Gastrocnemius medialis (tissue), 4 donors: Measurements from ENCODE around the gene CSNK2B.

Experiments used
- POLR2A ChIP-seq, 2 donors: fragments of 450-650 bp; IDR thresholded peaks; one replicate each; pipeline ENCODE4 v1.6.1; 2017; ENCODE audit warnings: antibody characterized with exemption in 2 of 2, mild to moderate bottlenecking in 2 of 2, moderate library complexity in 2 of 2
- TF ChIP-seq, protein P1 (sequence below), 5 experiments: fragments of 450-650 bp in 3 of 5; fragments of 200-600 bp in 2 of 5; sonication (generic) in 2 of 5; IDR thresholded peaks in 4 of 5; conservative IDR thresholded peaks in 1 of 5; 1 replicate in 4 of 5; 2 replicates in 1 of 5; pipeline ENCODE4 v1.5.1; 2016 to 2019; ENCODE audit warnings: antibody characterized with exemption in 5 of 5, mild to moderate bottlenecking in 3 of 5, moderate library complexity in 3 of 5

DNA sequence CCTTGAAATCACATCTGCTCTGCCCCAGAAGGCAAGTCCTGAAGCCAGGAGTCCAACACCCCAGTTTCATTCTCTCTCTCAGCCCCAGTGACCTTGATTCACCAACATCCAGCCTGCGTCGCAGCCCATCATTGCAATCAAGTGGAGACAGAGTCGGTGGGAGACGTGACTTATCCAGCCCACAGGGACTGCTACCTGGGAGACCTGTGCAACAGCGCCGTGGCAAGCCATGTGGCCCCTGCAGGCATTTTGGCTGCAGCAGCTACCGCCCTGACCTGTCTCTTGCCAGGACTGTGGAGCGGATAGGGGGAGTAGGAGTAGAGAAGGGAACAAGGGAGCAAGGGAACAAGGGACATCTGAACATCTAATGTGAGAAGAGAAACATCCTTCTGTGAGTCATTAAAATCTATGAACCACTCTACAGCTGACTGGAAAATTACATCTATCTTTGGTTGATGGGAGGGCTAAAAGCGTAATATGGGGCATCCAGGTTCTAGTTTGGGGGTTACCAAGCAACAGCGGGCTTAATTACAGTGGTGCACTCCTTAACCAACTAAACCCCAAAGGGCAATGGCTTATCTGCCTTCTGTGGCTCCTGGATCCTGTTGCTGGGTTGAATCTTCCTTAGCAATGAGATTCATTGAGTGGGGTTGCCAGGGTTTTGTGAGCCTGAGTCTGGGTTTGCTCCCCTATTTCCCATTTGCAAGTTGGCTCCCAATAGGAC is 51.8 kb downstream of the CSNK2B start:
- TF ChIP-seq, protein P1, sequence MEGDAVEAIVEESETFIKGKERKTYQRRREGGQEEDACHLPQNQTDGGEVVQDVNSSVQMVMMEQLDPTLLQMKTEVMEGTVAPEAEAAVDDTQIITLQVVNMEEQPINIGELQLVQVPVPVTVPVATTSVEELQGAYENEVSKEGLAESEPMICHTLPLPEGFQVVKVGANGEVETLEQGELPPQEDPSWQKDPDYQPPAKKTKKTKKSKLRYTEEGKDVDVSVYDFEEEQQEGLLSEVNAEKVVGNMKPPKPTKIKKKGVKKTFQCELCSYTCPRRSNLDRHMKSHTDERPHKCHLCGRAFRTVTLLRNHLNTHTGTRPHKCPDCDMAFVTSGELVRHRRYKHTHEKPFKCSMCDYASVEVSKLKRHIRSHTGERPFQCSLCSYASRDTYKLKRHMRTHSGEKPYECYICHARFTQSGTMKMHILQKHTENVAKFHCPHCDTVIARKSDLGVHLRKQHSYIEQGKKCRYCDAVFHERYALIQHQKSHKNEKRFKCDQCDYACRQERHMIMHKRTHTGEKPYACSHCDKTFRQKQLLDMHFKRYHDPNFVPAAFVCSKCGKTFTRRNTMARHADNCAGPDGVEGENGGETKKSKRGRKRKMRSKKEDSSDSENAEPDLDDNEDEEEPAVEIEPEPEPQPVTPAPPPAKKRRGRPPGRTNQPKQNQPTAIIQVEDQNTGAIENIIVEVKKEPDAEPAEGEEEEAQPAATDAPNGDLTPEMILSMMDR (IDR thresholded peaks at IDR 0.05 in 4 of 5, conservative IDR thresholded peaks at IDR 0.05 in 1 of 5): no peak
- no peak for TF ChIP-seq POLR2A (IDR thresholded peaks at IDR 0.05)
